ENCODE results near the gene PIK3R1.

DNA sequence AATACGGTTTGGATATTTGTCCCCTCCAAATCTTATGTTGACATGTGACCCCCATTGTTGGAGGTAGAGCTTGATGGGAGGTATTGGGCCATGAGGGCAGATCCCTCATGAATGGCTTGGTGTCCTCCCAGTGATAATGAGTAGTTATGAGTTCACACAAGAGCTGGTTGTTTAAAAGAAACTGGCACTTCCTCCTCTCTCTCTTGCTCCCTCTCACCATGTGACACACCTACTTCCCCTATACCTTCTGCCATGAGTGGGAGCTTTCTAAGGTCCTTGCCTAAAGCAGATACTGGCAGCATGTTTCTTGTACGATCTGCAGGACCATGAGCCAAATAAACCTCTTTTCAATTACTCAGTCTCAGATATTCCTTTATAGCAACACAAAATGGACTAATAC, 132.0 kb downstream of the PIK3R1 start:
- TF ChIP-seq, protein P1, sequence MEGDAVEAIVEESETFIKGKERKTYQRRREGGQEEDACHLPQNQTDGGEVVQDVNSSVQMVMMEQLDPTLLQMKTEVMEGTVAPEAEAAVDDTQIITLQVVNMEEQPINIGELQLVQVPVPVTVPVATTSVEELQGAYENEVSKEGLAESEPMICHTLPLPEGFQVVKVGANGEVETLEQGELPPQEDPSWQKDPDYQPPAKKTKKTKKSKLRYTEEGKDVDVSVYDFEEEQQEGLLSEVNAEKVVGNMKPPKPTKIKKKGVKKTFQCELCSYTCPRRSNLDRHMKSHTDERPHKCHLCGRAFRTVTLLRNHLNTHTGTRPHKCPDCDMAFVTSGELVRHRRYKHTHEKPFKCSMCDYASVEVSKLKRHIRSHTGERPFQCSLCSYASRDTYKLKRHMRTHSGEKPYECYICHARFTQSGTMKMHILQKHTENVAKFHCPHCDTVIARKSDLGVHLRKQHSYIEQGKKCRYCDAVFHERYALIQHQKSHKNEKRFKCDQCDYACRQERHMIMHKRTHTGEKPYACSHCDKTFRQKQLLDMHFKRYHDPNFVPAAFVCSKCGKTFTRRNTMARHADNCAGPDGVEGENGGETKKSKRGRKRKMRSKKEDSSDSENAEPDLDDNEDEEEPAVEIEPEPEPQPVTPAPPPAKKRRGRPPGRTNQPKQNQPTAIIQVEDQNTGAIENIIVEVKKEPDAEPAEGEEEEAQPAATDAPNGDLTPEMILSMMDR (IDR thresholded peaks at IDR 0.05): no peak
- TF ChIP-seq POLR2A (IDR thresholded peaks at IDR 0.05) (no peak), EP300 (IDR thresholded peaks at IDR 0.05) (no peak), POLR2AphosphoS5 (IDR thresholded peaks at IDR 0.05) (no peak)
